B cell (primary cell): ENCODE measurements around the gene STXBP2. TPM values are rescaled to one million over a fixed set of nuclear protein-coding genes. Genes with fewer than 3 reads are reported as not detected.
A peak's percentile ranks its signal among the peaks of the same experiment; 100 is the strongest.

ENCODE experiments used
- ATAC-seq: fragments of 200-7000 bp; cut with Tn5 transposase; one replicate; pipeline ENCODE4 v1.10.0; 2021; ENCODE audit warnings: low read depth, mild to moderate bottlenecking, moderate number of reproducible peaks, moderate library complexity
- CTCF ChIA-PET: fragments of 350-600 bp; sonication (Branson Sonifier 250); formaldehyde crosslinking; loops from one replicate; lab custom pipeline; 2021; ENCODE audit warnings: antibody characterized with exemption, inconsistent platforms; lab: Charles Lee
- POLR2A ChIA-PET: fragments of 350-600 bp; sonication (Branson Sonifier 250); formaldehyde crosslinking; loops from one replicate; lab custom pipeline; 2021; ENCODE audit warnings: antibody characterized with exemption; lab: Charles Lee
- DNase-seq: peaks from one replicate; pipeline ENCODE4 v3.0.0; 2013
- H2AFZ ChIP-seq: 2 replicates; pipeline ENCODE4 v1.6.1; 2012; ENCODE audit warnings: mild to moderate bottlenecking, low read depth, low read length; ENCODE audit not compliant: insufficient read depth, poor library complexity, severe bottlenecking
- H3K27ac ChIP-seq, 2 donors: 1 replicate in 1 of 2; 2 replicates in 1 of 2; pipeline ENCODE4 v1.5.1; 2012 to 2013; ENCODE audit warnings: low read length in 2 of 2, mild to moderate bottlenecking in 2 of 2, moderate library complexity in 1 of 2
- H3K27me3 ChIP-seq, 4 experiments: fragments of 200-600 bp in 1 of 4; sonication (generic) in 1 of 4; replicated peaks in 1 of 4; 1 replicate in 2 of 4; 2 replicates in 2 of 4; pipeline versions ENCODE4 v1.6.1 to v1.7.0; 2013 to 2016; ENCODE audit warnings: low read length in 3 of 4, mild to moderate bottlenecking in 2 of 4, mixed read lengths in 1 of 4, moderate library complexity in 1 of 4; ENCODE audit not compliant: insufficient read depth in 4 of 4, control insufficient read depth in 3 of 4; ENCODE audit errors: control extremely low read depth in 1 of 4
- H3K36me3 ChIP-seq, 2 experiments: replicated peaks in 1 of 2; 1 replicate in 1 of 2; 2 replicates in 1 of 2; pipeline versions ENCODE4 v1.6.1 to v1.7.1; 2013; ENCODE audit warnings: low read length in 1 of 2; ENCODE audit not compliant: insufficient read depth in 2 of 2, control insufficient read depth in 1 of 2; ENCODE audit errors: control extremely low read depth in 1 of 2, extremely low read depth in 1 of 2
- H3K4me1 ChIP-seq, 2 donors: fragments of 200-600 bp in 1 of 2; sonication (generic) in 1 of 2; 1 replicate in 1 of 2; 2 replicates in 1 of 2; pipeline versions ENCODE4 v1.5.1 to v1.6.1; 2013 to 2017; ENCODE audit warnings: low read length in 2 of 2; ENCODE audit not compliant: control insufficient read depth in 2 of 2, insufficient read depth in 2 of 2
- H3K4me2 ChIP-seq: replicated peaks from 2 replicates; pipeline ENCODE3; 2012; ENCODE audit warnings: mild to moderate bottlenecking, low read depth, low read length; ENCODE audit not compliant: poor library complexity, severe bottlenecking
- H3K4me3 ChIP-seq, 5 experiments: fragments of 200-600 bp in 1 of 5; sonication (generic) in 1 of 5; 1 replicate in 3 of 5; 2 replicates in 2 of 5; pipeline versions ENCODE4 v1.5.1 to v1.7.0; 2011 to 2016; ENCODE audit warnings: low read length in 4 of 5, mild to moderate bottlenecking in 4 of 5, low read depth in 2 of 5, control low read depth in 1 of 5, moderate library complexity in 1 of 5; ENCODE audit not compliant: insufficient read depth in 1 of 5; ENCODE audit errors: control extremely low read depth in 1 of 5, extremely low read depth in 1 of 5
- H3K79me2 ChIP-seq: fragments of 200-600 bp; sonication (generic); one replicate; pipeline ENCODE4 v1.6.0; 2016; ENCODE audit warnings: low read length; ENCODE audit not compliant: control insufficient read depth, insufficient read depth
- H3K9ac ChIP-seq: fragments of 200-600 bp; sonication (generic); 2 replicates; pipeline ENCODE4 v1.6.1; 2017; ENCODE audit warnings: mild to moderate bottlenecking, low read length, moderate library complexity
- H3K9me3 ChIP-seq, 3 donors: one replicate each; pipeline versions ENCODE4 v1.6.1 to v1.7.1; 2013; ENCODE audit warnings: low read length in 2 of 3; ENCODE audit not compliant: control insufficient read depth in 2 of 3, insufficient read depth in 1 of 3; ENCODE audit errors: control extremely low read depth in 1 of 3
- H4K20me1 ChIP-seq: 2 replicates; pipeline ENCODE4 v1.6.0; 2012; ENCODE audit warnings: mild to moderate bottlenecking, low read length; ENCODE audit not compliant: insufficient read depth, control insufficient read depth, poor library complexity, severe bottlenecking
- H3K27ac Mint-ChIP-seq: one replicate; pipeline ENCODE4 v1.8.0; 2021; ENCODE audit warnings: mixed read lengths
- H3K27me3 Mint-ChIP-seq: one replicate; pipeline ENCODE4 v1.8.0; 2021; ENCODE audit warnings: mixed read lengths
- H3K4me1 Mint-ChIP-seq: one replicate; pipeline ENCODE4 v1.8.0; 2021; ENCODE audit warnings: mixed read lengths
- H3K4me3 Mint-ChIP-seq: one replicate; pipeline ENCODE4 v1.8.0; 2021; ENCODE audit warnings: mixed read lengths
- H3K9me3 Mint-ChIP-seq: one replicate; pipeline ENCODE4 v1.8.0; 2022; ENCODE audit warnings: mixed read lengths; ENCODE audit not compliant: insufficient read depth
- EZH2 ChIP-seq: IDR thresholded peaks from 2 replicates; pipeline ENCODE4 v1.6.1; 2012; ENCODE audit warnings: borderline replicate concordance, low read depth, mild to moderate bottlenecking, moderate library complexity, low read length; ENCODE audit not compliant: insufficient read depth, poor library complexity, severe bottlenecking
- WGBS: methylation state at CpG from one replicate; pipeline ENCODE4 v1.1.5; 2013; ENCODE audit warnings: missing lambda C conversion rate; ENCODE audit not compliant: insufficient coverage; 5-methylcytosine and 5-hydroxymethylcytosine counted together
- intact Hi-C: fragments of 100-400 bp; cut with micrococcal nuclease; formaldehyde crosslinking; loops from one replicate; pipeline ENCODE4 v1.10.0; 2022
- polyA plus RNA-seq: library from polyadenylated mRNA; depleted of rRNA; stranded (reverse); fragments of >200 nt; gene quantifications from 2 replicates; pipeline ENCODE4 v1.2.3, GENCODE V29; 2012
- total RNA-seq, 2 donors: library from RNA; stranded (reverse); fragments of 120-200 nt in 1 of 2; gene quantifications; 1 replicate in 1 of 2; 2 replicates in 1 of 2; pipeline versions ENCODE4 v1.2.3 to v1.2.4, GENCODE V29; 2013 to 2022
- TF ChIP-seq, protein P1 (sequence below): fragments of 200-600 bp; IDR thresholded peaks from one replicate; pipeline ENCODE4 v1.8.0; 2022; ENCODE audit warnings: antibody characterized with exemption, mild to moderate bottlenecking

STXBP2 gene
- total and polyA plus RNA-seq, 2 donors (not counting 1 experiment from before 2014, with no cell fraction given), result 222 to 226 TPM

DNA sequence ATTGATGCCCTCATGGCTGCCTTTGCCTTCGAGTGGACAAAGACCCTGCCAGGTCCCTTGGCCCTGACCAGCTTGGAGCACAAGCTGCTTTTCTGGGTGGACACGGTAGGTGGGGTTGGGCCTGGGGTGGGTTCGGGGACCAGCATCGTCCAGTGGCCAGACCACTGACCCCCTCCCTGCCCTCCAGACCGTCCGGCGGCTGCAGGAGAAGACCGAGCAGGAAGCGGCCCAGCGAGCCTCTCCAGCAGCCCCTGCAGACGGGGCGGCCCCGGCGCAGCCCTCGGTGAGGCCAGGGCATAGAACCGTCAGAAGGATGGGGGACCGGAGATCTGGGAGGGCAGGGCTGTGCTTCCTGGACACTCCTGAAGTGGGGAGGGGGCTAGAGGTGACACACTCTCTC, 30.6 kb upstream of the STXBP2 start:
- ChIA-PET POLR2A (interaction anchor here (0.5 to 0.7 kb wide), 2 partner anchors 466 to 1290 kb away, joined by 3 to 5 read pairs; no protein-coding TSS in a partner anchor), CTCF (no interaction called here)
- WGBS, result 97% methylated on average over 16 of the region's 17 CpGs

DNA sequence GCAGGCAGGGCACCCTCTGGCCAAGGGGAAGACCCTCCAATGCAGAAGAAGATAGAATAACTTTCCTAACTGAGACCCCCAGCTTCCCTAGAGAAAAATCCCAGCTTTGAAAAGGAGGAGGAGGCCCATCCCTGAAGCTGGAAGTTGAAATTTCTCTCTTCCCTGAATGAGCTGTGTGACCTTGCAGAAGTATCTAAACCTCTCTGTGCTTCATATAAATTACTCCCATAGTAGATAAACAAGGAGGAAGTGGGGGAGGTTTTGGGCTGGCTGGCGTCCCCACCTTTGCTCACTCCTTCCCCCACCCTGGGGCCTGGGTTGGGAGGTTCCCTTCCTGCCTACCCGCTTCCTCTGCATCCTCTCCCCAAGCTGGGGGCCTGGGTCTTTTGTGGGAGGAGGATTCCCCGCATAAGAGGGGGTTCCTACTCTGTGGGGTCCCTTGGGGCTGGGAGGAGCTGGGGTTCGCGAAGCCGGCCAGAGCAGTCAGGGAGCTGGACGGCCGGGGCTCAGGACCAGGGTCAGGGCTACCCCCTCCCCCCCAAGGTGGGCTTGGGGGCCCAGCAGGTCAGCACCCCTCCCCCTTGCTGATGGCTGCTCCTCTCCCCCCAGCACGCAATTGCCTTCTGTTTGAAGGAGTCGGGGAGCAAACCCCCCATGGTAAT, 29.6 kb upstream of the STXBP2 start:
- Histone ChIP-seq H3K36me3 (no peaks in the 10 kb centered on the region), H3K9me3 (peaks cover 0 to 12% (median 0%) of the 10 kb centered on the region in 3 donors), H3K27ac (no peak overlapping the region), H3K27me3 (peaks cover 0 to 23% (median 0%) of the 10 kb centered on the region in 4 experiments), H3K9ac (no peak overlapping the region), H4K20me1 (no peaks in the 10 kb centered on the region), H2AFZ (no peak overlapping the region), H3K79me2 (no peaks in the 10 kb centered on the region), H3K4me3 (no peak overlapping the region), H3K4me1 (no peaks in the 10 kb centered on the region), H3K4me2 (no peak overlapping the region)
- ChIA-PET CTCF (no interaction called here), POLR2A (no interaction called here)
- peaks cover 9% of the 10 kb centered on the region for H3K27me3 Mint-ChIP-seq
- H3K9me3 Mint-ChIP-seq, result no peaks in the 10 kb centered on the region
- no peak overlapping the region for H3K4me3 Mint-ChIP-seq
- no peak overlapping the region for H3K27ac Mint-ChIP-seq
- no peak for ATAC-seq
- no peak for TF ChIP-seq EZH2
- TF ChIP-seq, protein P1, sequence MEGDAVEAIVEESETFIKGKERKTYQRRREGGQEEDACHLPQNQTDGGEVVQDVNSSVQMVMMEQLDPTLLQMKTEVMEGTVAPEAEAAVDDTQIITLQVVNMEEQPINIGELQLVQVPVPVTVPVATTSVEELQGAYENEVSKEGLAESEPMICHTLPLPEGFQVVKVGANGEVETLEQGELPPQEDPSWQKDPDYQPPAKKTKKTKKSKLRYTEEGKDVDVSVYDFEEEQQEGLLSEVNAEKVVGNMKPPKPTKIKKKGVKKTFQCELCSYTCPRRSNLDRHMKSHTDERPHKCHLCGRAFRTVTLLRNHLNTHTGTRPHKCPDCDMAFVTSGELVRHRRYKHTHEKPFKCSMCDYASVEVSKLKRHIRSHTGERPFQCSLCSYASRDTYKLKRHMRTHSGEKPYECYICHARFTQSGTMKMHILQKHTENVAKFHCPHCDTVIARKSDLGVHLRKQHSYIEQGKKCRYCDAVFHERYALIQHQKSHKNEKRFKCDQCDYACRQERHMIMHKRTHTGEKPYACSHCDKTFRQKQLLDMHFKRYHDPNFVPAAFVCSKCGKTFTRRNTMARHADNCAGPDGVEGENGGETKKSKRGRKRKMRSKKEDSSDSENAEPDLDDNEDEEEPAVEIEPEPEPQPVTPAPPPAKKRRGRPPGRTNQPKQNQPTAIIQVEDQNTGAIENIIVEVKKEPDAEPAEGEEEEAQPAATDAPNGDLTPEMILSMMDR, result no peak
- DNase-seq, result no peak
- no peaks in the 10 kb centered on the region for H3K4me1 Mint-ChIP-seq
- intact Hi-C loops, result no loop called here
- WGBS, result 100% methylated on average over 5 of the region's 10 CpGs

More for the DNA sequence above, 30.6 kb upstream of the STXBP2 start:
- Mint-ChIP-seq H3K9me3 (no peaks in the 10 kb centered on the region), H3K4me3 (no peak overlapping the region), H3K27ac (no peak overlapping the region), H3K4me1 (no peaks in the 10 kb centered on the region), H3K27me3 (peaks cover 14% of the 10 kb centered on the region)
- no peak overlapping the region for H2AFZ ChIP-seq
- no peaks in the 10 kb centered on the region for H3K36me3 ChIP-seq
- no peak for TF ChIP-seq EZH2
- TF ChIP-seq, protein P1, result no peak
- intact Hi-C loops, result no loop called here
- H3K27me3 ChIP-seq, result peaks cover 0 to 23% (median 0%) of the 10 kb centered on the region in 4 experiments
- no peaks in the 10 kb centered on the region for H4K20me1 ChIP-seq
- no peak overlapping the region for H3K4me2 ChIP-seq
- no peak overlapping the region for H3K9ac ChIP-seq
- ATAC-seq (no peak), DNase-seq (peak; percentile 16)
- H3K9me3 ChIP-seq, result peaks cover 0 to 9% (median 0%) of the 10 kb centered on the region in 3 donors
- no peak overlapping the region for H3K27ac ChIP-seq
- H3K4me3 ChIP-seq, result no peak overlapping the region
- H3K4me1 ChIP-seq, result no peaks in the 10 kb centered on the region
- no peaks in the 10 kb centered on the region for H3K79me2 ChIP-seq
